Panc1 (cell line): ENCODE measurements around the gene C11orf42. TPM values are rescaled to one million over a fixed set of nuclear protein-coding genes. Genes with fewer than 3 reads are reported as not detected.

Experiments used
- ATAC-seq: fragments of 200-7000 bp; cut with Tn5 transposase; 2 replicates; pipeline ENCODE4 v1.9.1; 2020; ENCODE audit warnings: mild to moderate bottlenecking, moderate library complexity
- BruUV-seq: library from RNA; stranded (reverse); fragments of 400-500 nt; replicated peaks from 2 replicates; lab custom pipeline; 2021; lab: Mats Ljungman, UMichigan
- CTCF ChIA-PET: fragments of 300-600 bp; sonication (Branson Sonifier 250); formaldehyde crosslinking; loops from one replicate; lab custom pipeline; 2022; ENCODE audit warnings: antibody characterized with exemption; lab: Charles Lee
- POLR2A ChIA-PET: fragments of 300-600 bp; sonication (Branson Sonifier 250); formaldehyde crosslinking; loops from one replicate; lab custom pipeline; 2022; ENCODE audit warnings: antibody characterized with exemption; lab: Charles Lee
- DNase-seq: peaks from one replicate; pipeline ENCODE4 v3.0.0-alpha.2; 2010; ENCODE audit warnings: low read depth, low spot score
- H3K27ac ChIP-seq: 2 replicates; pipeline ENCODE4 v1.5.1; 2011; ENCODE audit warnings: mild to moderate bottlenecking, low read length, inconsistent platforms
- H3K27me3 ChIP-seq: fragments of 200-500 bp; sonication (Bioruptor generic); 2 replicates; pipeline ENCODE4 v1.6.0; 2014; ENCODE audit warnings: low read length, inconsistent platforms; ENCODE audit not compliant: control insufficient read depth, insufficient read depth
- H3K36me3 ChIP-seq: fragments of 200-500 bp; sonication (Bioruptor generic); 2 replicates; pipeline ENCODE4 v1.5.1; 2014; ENCODE audit warnings: inconsistent platforms, mild to moderate bottlenecking, low read length, moderate library complexity; ENCODE audit not compliant: control insufficient read depth, insufficient read depth
- H3K4me1 ChIP-seq: 2 replicates; pipeline ENCODE4 v1.5.1; 2011; ENCODE audit warnings: inconsistent platforms, mild to moderate bottlenecking, low read length, moderate library complexity; ENCODE audit not compliant: control insufficient read depth, insufficient read depth
- H3K4me3 ChIP-seq, 2 experiments: 2 replicates each; pipeline ENCODE4 v1.5.1; 2011 to 2012; ENCODE audit warnings: low read depth in 2 of 2, low read length in 2 of 2, mild to moderate bottlenecking in 2 of 2, inconsistent platforms in 1 of 2, moderate library complexity in 1 of 2
- H3K9me3 ChIP-seq: fragments of 200-500 bp; sonication (Bioruptor generic); 2 replicates; pipeline ENCODE4 v1.5.1; 2014; ENCODE audit warnings: low read depth, mild to moderate bottlenecking, inconsistent platforms, low read length, moderate library complexity; ENCODE audit not compliant: control insufficient read depth, insufficient read depth
- CTCF ChIP-seq: fragments of 450-650 bp; IDR thresholded peaks from 2 replicates; pipeline ENCODE4 v1.5.1; 2017; ENCODE audit warnings: mild to moderate bottlenecking
- POLR2AphosphoS5 ChIP-seq: IDR thresholded peaks from 2 replicates; pipeline ENCODE4 v1.6.1; 2012; ENCODE audit warnings: mild to moderate bottlenecking, low read depth, low read length, moderate library complexity
- SIN3A ChIP-seq: IDR thresholded peaks from 2 replicates; pipeline ENCODE4 v1.6.1; 2012; ENCODE audit warnings: low read depth, mild to moderate bottlenecking, low read length, moderate library complexity, borderline replicate concordance; ENCODE audit not compliant: insufficient read depth
- TCF7L2 ChIP-seq: IDR thresholded peaks from 2 replicates; pipeline ENCODE4 v1.6.1; 2011; ENCODE audit warnings: mild to moderate bottlenecking, low read depth, low read length, inconsistent platforms
- in situ Hi-C: cut with HindIII; loops from 2 replicates; pipeline ENCODE4 v1.10.0; 2016; ENCODE audit warnings: low sequenced_read_pairs, low pct_unique_long_range_greater_than_20kb
- intact Hi-C: fragments of 100-400 bp; cut with micrococcal nuclease; formaldehyde crosslinking; loops from one replicate; pipeline ENCODE4 v1.10.0; 2022; ENCODE audit not compliant: unreplicated experiment
- total RNA-seq: library from RNA; stranded (reverse); gene quantifications from one replicate; pipeline ENCODE4 v1.2.1, GENCODE V29; 2021; ENCODE audit not compliant: unreplicated experiment
- TF ChIP-seq, protein P1 (sequence below), 2 experiments: IDR thresholded peaks; 2 replicates each; pipeline ENCODE4 v1.6.1; 2011 to 2012; ENCODE audit warnings: low read depth in 2 of 2, control low read depth in 1 of 2, low read length in 1 of 2, mild to moderate bottlenecking in 1 of 2, moderate library complexity in 1 of 2; ENCODE audit not compliant: insufficient read depth in 1 of 2

Gene C11orf42
- total RNA-seq, 1 experiment from 2014 or later, result not detected

GRCh38 chr11:6225896-6226295 lies 20.5 kb downstream of the C11orf42 start:
- POLR2A ChIA-PET, result no interaction called here
- no TSS peak for BruUV-seq
- in situ Hi-C loops (no loop called here), intact Hi-C loops (no loop called here)
- no peaks in the 10 kb centered on the region for H3K27me3 ChIP-seq
- H3K36me3 ChIP-seq, result no peaks in the 10 kb centered on the region; the same call in 1 of the 2 replicates
- no peak for DNase-seq
- ATAC-seq, result no peak
- TF ChIP-seq SIN3A, result no peak
- TF ChIP-seq, protein P1, sequence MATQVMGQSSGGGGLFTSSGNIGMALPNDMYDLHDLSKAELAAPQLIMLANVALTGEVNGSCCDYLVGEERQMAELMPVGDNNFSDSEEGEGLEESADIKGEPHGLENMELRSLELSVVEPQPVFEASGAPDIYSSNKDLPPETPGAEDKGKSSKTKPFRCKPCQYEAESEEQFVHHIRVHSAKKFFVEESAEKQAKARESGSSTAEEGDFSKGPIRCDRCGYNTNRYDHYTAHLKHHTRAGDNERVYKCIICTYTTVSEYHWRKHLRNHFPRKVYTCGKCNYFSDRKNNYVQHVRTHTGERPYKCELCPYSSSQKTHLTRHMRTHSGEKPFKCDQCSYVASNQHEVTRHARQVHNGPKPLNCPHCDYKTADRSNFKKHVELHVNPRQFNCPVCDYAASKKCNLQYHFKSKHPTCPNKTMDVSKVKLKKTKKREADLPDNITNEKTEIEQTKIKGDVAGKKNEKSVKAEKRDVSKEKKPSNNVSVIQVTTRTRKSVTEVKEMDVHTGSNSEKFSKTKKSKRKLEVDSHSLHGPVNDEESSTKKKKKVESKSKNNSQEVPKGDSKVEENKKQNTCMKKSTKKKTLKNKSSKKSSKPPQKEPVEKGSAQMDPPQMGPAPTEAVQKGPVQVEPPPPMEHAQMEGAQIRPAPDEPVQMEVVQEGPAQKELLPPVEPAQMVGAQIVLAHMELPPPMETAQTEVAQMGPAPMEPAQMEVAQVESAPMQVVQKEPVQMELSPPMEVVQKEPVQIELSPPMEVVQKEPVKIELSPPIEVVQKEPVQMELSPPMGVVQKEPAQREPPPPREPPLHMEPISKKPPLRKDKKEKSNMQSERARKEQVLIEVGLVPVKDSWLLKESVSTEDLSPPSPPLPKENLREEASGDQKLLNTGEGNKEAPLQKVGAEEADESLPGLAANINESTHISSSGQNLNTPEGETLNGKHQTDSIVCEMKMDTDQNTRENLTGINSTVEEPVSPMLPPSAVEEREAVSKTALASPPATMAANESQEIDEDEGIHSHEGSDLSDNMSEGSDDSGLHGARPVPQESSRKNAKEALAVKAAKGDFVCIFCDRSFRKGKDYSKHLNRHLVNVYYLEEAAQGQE (IDR thresholded peaks at IDR 0.05; ENCODE audit: insufficient read depth in 1 of 2, low read depth in 2 of 2, low read length in 1 of 2), result no peak
- no peak for TF ChIP-seq TCF7L2
- no peak for TF ChIP-seq POLR2AphosphoS5
- no peak overlapping the region for H3K4me3 ChIP-seq
- no peak overlapping the region for H3K27ac ChIP-seq
- no peaks in the 10 kb centered on the region for H3K9me3 ChIP-seq
- no peaks in the 10 kb centered on the region for H3K4me1 ChIP-seq
- CTCF ChIA-PET, result no interaction called here

GRCh38 chr11:6228520-6228919 lies 23.2 kb downstream of the C11orf42 start:
- BruUV-seq, result no TSS peak

More at GRCh38 chr11:6228520-6228919, 23.2 kb downstream of the C11orf42 start:
- intact Hi-C loops, result no loop called here
- H3K27me3 ChIP-seq, result no peaks in the 10 kb centered on the region
- H3K4me3 ChIP-seq, result no peak overlapping the region
- TF ChIP-seq, protein P1 (IDR thresholded peaks at IDR 0.05; ENCODE audit: insufficient read depth in 1 of 2, low read depth in 2 of 2, low read length in 1 of 2), result no peak
- TF ChIP-seq CTCF (no peak), POLR2AphosphoS5 (no peak), SIN3A (no peak), TCF7L2 (no peak)
- H3K4me1 ChIP-seq, result peaks cover 6% of the 10 kb centered on the region
- no peaks in the 10 kb centered on the region for H3K9me3 ChIP-seq
- H3K27ac ChIP-seq, result no peak overlapping the region
- DNase-seq (no peak), ATAC-seq (no peak)
- in situ Hi-C loops, result no loop called here
- POLR2A ChIA-PET, result no interaction called here
- no peaks in the 10 kb centered on the region for H3K36me3 ChIP-seq
- CTCF ChIA-PET, result no interaction called here
